MCF 10A (cell line): ENCODE data around the gene S100A2. TPM values are rescaled to one million over a fixed set of nuclear protein-coding genes. Genes with fewer than 3 reads are reported as not detected.

Experiments used
- BruUV-seq: library from RNA; stranded (reverse); fragments of 400-500 nt; replicated peaks from 2 replicates; lab custom pipeline; 2021; lab: Mats Ljungman, UMichigan
- CTCF ChIA-PET: fragments of 300-600 bp; sonication (Branson Sonifier 250); formaldehyde crosslinking; extraction: SDS; loops from one replicate; lab custom pipeline; 2021; ENCODE audit warnings: antibody characterized with exemption, inconsistent platforms; lab: Yijun Ruan, JAX
- POLR2A ChIA-PET: fragments of 300-600, 350-650 bp; sonication (Branson Sonifier 250); formaldehyde crosslinking; extraction: SDS; loops from one replicate; lab custom pipeline; 2020; ENCODE audit warnings: antibody characterized with exemption, inconsistent platforms; lab: Yijun Ruan, JAX
- DNase-seq: peaks from one replicate; pipeline ENCODE4 v3.0.0-alpha.2; 2018; ENCODE audit not compliant: unreplicated experiment
- H3K27ac Mint-ChIP-seq: one replicate; pipeline ENCODE4 v1.8.0; 2022; ENCODE audit warnings: mild to moderate bottlenecking, low read depth, mixed read lengths; ENCODE audit not compliant: unreplicated experiment
- H3K27me3 Mint-ChIP-seq: one replicate; pipeline ENCODE4 v1.8.0; 2022; ENCODE audit warnings: mixed read lengths; ENCODE audit not compliant: insufficient read depth, unreplicated experiment
- H3K36me3 Mint-ChIP-seq: one replicate; pipeline ENCODE4 v1.8.0; 2022; ENCODE audit warnings: mild to moderate bottlenecking, moderate library complexity, mixed read lengths; ENCODE audit not compliant: insufficient read depth, unreplicated experiment
- H3K4me1 Mint-ChIP-seq: one replicate; pipeline ENCODE4 v1.8.0; 2022; ENCODE audit warnings: mixed read lengths; ENCODE audit not compliant: insufficient read depth, unreplicated experiment
- H3K4me3 Mint-ChIP-seq: one replicate; pipeline ENCODE4 v1.8.0; 2022; ENCODE audit warnings: mild to moderate bottlenecking, moderate library complexity, mixed read lengths; ENCODE audit not compliant: unreplicated experiment
- H3K9me3 Mint-ChIP-seq: one replicate; pipeline ENCODE4 v1.8.0; 2022; ENCODE audit warnings: mixed read lengths; ENCODE audit not compliant: unreplicated experiment
- intact Hi-C: fragments of 100-400 bp; cut with micrococcal nuclease; formaldehyde crosslinking; loops from 2 replicates; pipeline ENCODE4 v1.14.1; 2022
- total RNA-seq: library from RNA; stranded (reverse); gene quantifications from 2 replicates; pipeline ENCODE4 v1.2.3, GENCODE V29; 2022
- TF ChIP-seq, protein P1 (sequence below): fragments of 200-600 bp; IDR thresholded peaks from one replicate; pipeline ENCODE4 v1.8.0; 2022; ENCODE audit warnings: antibody characterized with exemption, mild to moderate bottlenecking; ENCODE audit not compliant: unreplicated experiment

S100A2 gene
- total RNA-seq, 1 experiment from 2014 or later, result 5,064 TPM

DNA sequence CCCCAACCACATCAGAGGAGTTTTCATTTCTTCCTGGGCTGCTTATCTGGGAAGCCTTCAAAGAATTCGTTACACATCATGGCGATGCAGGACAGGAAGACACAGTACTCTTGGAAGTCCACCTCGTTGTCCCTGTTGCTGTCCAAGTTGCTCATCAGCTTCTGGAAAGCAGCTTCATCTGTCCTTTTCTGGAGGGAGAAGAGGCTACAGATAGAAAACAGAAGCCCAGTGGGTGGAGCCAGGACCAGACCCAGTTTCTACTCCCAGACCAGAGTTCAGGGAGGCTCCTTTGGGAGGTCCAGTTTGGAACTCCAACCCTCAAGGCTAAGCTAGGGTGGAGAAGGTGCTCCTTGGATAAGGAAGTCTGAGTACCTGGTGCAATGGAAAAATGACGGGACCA lies 21.9 kb downstream of the S100A2 start:
- Mint-ChIP-seq H3K4me1 (peaks cover 84% of the 10 kb centered on the region), H3K4me3 (peak overlapping the region; percentile 72), H3K36me3 (peaks cover 11% of the 10 kb centered on the region), H3K27me3 (no peaks in the 10 kb centered on the region), H3K9me3 (no peaks in the 10 kb centered on the region), H3K27ac (peak overlapping the region; percentile 92)
- TF ChIP-seq, protein P1, sequence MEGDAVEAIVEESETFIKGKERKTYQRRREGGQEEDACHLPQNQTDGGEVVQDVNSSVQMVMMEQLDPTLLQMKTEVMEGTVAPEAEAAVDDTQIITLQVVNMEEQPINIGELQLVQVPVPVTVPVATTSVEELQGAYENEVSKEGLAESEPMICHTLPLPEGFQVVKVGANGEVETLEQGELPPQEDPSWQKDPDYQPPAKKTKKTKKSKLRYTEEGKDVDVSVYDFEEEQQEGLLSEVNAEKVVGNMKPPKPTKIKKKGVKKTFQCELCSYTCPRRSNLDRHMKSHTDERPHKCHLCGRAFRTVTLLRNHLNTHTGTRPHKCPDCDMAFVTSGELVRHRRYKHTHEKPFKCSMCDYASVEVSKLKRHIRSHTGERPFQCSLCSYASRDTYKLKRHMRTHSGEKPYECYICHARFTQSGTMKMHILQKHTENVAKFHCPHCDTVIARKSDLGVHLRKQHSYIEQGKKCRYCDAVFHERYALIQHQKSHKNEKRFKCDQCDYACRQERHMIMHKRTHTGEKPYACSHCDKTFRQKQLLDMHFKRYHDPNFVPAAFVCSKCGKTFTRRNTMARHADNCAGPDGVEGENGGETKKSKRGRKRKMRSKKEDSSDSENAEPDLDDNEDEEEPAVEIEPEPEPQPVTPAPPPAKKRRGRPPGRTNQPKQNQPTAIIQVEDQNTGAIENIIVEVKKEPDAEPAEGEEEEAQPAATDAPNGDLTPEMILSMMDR, result no peak
- ChIA-PET POLR2A (interaction anchor here (0.7 to 36.1 kb wide), 8 partner anchors 7 to 424 kb away, joined by 3 to 2106 read pairs (median 9); partner anchors contain the start of genes CHTOP, CREB3L4, S100A13 and S100A16), CTCF (interaction anchor here (0.8 to 13.1 kb wide), 8 partner anchors 10 to 184 kb away, joined by 3 to 146 read pairs (median 19); partner anchors contain the start of genes INTS3 and S100A6)
- intact Hi-C loops, result no loop called here
- DNase-seq, result no peak
- no TSS peak for BruUV-seq

- CTCF ChIA-PET, result interaction anchor here (0.5 to 13.1 kb wide), 9 partner anchors 9 to 91 kb away, joined by 3 to 146 read pairs (median 16); partner anchors contain the start of genes CHTOP, S100A14 and S100A6
- Mint-ChIP-seq H3K36me3 (peaks cover 11% of the 10 kb centered on the region), H3K9me3 (no peaks in the 10 kb centered on the region), H3K27ac (peak overlapping the region; percentile 92), H3K4me3 (no peak overlapping the region), H3K4me1 (peaks cover 83% of the 10 kb centered on the region), H3K27me3 (no peaks in the 10 kb centered on the region)
- TF ChIP-seq, protein P1, result no peak
- no peak for DNase-seq
- no TSS peak for BruUV-seq
- POLR2A ChIA-PET, result interaction anchor here (0.6 to 36.1 kb wide), 5 partner anchors 6 to 116 kb away, joined by 3 to 2106 read pairs (median 38); partner anchors contain the start of genes CHTOP, S100A2, S100A3 and S100A4
- intact Hi-C loops, result no loop called here
These were observed 22.5 kb downstream of the S100A2 start for GRCh38 chr1:153542956-153543711.

DNA sequence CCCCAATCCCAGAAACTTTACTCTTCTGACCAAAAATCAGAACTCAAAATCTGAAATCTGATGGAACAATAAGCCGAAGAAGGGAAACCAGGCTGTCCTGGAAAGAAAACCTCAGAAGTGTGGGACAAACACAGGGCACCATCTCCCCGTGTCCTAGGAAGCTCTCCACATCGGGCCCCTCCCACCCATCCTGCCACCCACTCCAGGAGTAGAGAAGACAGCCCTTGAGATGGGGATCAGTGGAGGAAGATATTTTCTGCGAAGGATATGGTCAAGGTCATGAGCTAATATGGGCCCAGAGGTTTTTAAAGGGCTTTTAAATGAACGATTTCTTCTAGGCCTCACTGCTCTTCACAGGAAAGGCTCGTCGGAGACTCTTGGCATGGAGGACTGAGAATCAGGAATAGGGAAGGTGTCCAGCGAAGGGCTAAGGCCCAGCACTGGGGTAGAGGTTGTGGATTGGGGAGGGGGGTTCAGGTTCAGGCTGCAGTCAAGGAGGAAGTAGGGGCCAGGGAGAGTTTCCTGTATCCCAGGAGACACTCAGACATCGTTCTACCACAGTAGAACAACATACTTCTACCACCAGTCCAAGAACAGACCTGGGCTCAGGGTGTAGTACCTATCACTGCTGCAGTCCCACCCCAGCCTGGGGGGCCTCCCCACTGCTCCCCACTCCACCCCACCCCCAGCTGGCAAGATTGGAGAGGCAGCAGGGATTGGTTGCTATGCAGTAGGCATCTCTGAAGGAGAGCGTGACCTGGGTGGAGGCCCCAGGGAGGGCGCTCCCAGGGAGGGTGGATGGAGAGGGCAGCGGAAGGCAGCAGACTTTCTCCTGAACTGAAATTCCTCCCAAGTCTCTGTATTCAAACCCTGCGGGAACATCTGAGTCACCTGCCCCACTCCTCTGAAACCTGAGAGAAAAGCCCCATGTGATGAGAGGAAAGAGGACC lies 23.7 kb downstream of the S100A2 start:
- CTCF ChIA-PET, result interaction anchor here (0.6 to 11.3 kb wide), 7 partner anchors 21 to 159 kb away, joined by 3 to 224 read pairs (median 3); partner anchors contain the start of gene S100A14

More for the DNA sequence above, 23.7 kb downstream of the S100A2 start:
- H3K27me3 Mint-ChIP-seq, result no peaks in the 10 kb centered on the region
- H3K9me3 Mint-ChIP-seq, result no peaks in the 10 kb centered on the region
- TF ChIP-seq, protein P1, result no peak
- no peak for DNase-seq
- H3K27ac Mint-ChIP-seq, result peak overlapping the region; percentile 92
- intact Hi-C loops, result no loop called here
- POLR2A ChIA-PET, result interaction anchor here (1.5 to 36.1 kb wide), 5 partner anchors 5 to 129 kb away, joined by 3 to 2106 read pairs (median 780); partner anchors contain the start of genes ILF2, S100A2, S100A3 and S100A4
- no TSS peak for BruUV-seq
- H3K4me3 Mint-ChIP-seq, result no peak overlapping the region
- H3K4me1 Mint-ChIP-seq, result peaks cover 88% of the 10 kb centered on the region
- H3K36me3 Mint-ChIP-seq, result peaks cover 11% of the 10 kb centered on the region
